ENCODE results near the gene ZSCAN16.

ZSCAN16 gene

DNA sequence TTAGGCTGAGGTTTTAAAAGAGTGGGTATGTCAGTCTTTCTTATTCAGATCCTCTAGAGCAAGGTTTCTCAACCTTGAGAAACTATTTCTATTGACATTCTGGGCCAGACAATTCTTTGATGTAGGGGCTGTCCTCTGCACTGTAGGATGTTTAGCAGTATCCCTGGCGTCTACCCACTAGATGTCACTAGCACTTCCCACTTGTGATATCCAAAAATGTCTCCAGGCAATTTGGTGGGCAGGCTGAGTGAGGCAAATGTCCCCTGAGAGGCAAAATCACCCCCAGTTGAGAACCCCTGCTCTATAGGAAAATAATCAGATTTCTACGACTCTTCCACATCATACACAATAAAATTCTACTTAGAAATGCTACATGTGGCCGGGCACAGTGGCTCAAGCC, 9.6 kb downstream of the ZSCAN16 start:
- DNase-seq (ENCODE audit: low spot score), result no peak

DNA sequence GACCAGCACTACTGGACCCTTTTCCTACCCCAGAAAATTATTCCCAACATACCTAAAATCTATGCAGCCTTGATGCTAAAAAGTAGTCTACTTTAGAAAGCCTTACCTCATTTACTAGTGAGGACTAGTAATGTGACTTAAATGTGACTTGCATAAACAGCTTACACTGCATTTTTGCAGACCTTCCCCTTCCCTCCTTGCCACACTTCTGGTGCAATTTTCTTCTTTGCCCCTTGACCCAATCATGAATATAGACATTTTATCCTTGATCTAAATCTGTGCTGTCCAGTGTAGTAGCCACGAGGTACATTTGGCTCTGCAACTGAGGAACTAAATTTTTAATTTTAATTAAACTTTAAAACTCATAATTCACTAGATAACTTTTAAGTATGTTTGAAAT, 10.3 kb downstream of the ZSCAN16 start:
- no peak for DNase-seq (ENCODE audit: low spot score)

DNA sequence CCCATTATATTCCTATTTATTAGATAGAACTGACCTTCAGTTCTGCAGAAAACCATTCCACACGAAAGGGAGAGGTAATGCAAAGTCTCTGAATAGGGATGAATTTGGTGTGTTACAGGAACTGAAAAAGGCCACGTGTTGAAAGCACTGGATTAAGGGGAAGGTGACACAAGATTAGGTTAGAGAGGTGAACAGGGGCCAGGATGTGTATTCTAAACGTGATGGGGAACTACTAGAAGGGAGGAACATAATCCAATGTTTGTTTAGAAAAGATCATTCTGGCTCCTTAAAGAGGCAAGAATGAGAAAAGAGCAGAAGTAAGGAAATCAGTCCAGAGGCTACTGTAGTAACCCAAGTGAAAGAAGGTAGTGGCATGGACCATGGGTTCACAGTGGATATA, 11.0 kb downstream of the ZSCAN16 start:
- no peak for DNase-seq (ENCODE audit: low spot score)

DNA sequence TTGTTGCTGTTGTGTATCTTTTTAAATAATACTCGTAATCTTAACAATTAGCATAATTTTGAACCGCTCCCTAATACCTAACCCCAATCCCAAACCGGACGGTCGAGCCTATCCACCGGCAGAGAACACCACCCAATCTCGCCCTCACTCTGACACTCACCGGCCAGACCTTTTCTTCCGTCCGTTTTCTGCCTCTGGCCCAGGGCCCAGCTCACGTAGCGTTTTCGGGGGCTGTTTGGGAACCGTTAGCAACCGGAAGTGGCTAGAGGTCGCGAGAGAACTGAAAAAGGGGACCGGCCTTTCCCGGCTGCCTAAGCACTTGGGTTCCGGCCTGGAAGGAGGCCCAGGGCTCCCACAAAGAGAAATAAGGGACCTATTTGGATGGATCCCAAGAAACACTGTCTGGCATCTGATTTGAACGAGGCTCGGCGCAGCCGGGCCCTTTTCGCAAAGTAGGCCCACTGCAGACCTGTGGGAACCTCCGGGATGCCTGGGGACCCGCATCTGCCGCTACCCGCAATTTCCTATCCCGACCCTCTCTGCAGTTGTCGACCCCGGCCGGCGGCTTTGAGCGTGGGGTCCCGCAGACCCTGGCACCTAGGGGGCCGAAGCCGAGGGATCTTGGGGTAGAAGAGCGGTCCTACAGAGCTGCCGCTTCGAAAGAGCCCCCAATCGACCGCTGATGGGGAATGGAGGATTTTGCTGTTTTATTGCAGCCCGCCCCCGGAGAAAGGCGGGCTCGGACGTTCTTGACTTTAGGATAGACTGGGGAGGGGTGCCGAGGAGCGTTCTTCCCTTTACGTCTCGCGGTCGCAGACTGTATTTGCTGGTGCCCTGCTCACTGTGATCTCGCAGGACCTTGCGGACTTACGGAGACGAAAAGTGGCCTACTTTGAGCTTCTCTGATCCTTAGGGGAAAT, 12.4 kb downstream of the ZSCAN16 start:
- DNase-seq (ENCODE audit: low spot score), result peak; percentile 80

DNA sequence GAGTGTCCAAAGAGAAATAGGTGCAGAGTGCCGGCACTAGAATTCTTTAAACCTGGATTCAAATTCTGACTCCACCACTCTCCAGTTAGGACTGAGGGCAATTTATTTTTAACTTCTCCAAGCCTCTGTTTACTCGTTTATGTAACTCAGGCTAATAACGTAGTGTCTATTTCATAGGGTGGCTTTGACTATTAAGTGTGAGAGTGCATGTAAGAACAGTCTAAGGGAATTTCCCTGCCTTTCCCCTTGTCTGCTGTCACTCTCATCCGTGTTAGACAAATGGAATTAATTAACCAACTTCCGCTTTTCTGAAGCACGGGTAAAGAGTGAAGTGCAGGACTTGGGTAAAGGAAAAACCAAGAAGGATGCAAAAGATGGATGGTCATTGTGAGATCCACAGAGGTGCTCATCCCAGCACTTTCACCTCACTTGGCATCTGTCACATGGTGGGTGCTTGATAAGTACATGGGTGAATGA, 13.1 kb downstream of the ZSCAN16 start:
- peak; percentile 52 for DNase-seq (ENCODE audit: low spot score)

DNA sequence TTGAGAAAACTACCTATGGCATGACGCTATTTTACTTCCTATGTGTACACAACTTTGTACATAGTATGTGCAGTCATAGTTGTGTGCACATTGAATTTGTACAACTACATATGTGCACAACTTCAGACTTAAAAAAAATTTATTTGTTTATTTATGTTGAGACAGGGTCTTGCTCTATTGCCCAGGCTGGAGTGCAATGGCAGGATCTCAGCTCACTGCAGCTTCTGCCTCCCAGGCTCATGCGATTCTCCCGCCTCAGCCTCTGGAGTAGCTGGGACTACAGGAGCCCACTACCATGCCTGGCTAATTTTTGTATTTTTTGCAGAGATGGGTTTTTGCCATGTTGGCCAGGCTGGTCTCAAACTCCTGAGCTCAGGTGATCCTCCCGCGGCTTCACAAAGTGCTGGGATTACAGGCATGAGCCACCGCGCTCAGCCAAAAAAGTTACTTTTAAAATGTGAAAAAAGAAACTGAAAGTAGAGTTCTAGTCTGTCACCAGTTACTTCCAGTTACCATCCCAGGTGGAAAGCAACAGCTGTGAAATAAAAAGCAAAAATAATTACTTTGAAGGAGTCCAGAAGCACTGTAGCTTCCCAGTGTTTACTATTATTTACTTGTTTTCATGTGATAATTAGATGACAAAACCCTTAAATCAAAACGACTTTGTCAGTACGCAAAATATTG, 15.6 kb downstream of the ZSCAN16 start:
- no peak for DNase-seq (ENCODE audit: low spot score)

DNA sequence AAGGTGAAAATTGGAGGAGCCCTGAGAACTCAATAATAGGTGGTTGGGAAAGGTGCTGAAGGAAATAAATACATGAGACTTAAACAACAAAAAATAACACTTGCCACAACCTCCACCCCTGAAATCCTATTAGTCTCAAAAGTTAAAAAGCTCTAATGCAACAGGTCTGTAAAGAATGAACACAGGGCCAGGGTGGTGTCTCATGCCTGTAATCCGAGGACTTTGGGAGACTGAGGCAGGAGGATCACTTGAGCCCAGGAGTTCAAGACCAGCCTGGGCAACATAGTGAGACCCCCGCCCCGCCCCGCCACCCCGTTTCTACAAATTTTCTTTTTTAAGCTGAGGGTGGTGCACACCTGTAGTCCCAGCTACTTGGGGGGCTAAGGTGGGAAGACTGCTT, 16.2 kb downstream of the ZSCAN16 start:
- DNase-seq (ENCODE audit: low spot score), result no peak

DNA sequence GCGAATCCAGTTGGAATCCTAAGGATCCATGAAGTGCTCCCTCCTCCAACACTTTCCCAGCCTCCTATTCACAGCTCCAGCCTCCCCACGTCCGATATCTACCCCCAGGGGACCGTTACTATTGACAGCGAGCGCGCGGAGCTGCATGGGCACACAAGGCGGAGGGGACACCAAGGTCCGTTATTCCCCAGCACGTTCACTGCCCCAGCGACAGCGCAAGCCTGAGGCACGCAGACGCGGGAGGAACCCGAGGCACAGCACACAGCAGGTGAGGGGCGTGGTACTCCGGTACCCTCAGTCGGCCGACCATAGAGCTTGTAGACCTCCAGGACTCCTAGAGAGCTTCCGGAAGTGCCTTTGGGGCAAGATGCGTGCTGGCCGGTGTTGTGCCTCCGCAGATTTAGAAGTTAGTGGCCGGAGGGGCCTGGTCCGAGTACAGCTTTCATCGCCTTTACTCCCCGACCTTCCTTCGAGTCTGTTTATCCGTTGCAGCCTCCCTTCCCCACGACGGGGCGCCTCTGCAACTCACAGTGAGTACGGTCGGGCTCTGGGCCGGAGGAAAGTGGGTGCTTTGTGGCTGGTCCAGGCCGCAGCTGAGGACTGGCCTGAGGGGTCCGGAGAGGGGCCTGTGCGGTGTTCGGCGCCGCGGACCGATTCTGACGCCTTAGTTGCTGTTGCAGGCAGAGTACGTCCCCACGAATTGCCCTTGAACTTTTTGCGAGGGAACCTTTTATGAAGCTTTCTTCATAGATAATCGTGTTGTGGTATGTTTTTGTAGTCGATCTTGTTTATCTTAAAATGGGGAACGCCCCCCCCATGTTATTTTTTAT, 17.3 kb downstream of the ZSCAN16 start, which contains the start of gene ZKSCAN8:
Gene ZKSCAN8 (plus strand): TSS at position 384 of the 830 bp plus-strand sequence. CDS start 6,525 bp downstream, outside the sequence.
- DNase-seq (ENCODE audit: low spot score), result peak; percentile 87

DNA sequence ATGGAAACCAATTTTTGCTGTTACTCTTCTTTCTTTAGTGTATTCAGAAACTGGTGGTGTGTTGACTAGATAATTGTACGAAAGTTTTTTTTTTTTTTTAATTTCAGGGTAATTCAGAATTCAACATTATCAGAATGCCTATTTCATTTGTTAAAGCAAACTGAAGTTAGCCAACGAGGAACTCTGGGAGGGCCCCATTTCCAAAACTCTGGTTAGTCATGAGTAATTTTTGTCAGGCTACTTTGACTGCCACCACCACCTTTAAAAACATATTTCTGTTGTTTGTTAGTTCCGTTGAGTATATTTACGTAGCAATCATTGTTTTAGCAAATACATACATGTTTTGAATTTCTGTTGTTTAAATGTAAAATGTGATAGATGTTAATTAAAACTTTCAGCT, 18.0 kb downstream of the ZSCAN16 start:
- no peak for DNase-seq (ENCODE audit: low spot score)

DNA sequence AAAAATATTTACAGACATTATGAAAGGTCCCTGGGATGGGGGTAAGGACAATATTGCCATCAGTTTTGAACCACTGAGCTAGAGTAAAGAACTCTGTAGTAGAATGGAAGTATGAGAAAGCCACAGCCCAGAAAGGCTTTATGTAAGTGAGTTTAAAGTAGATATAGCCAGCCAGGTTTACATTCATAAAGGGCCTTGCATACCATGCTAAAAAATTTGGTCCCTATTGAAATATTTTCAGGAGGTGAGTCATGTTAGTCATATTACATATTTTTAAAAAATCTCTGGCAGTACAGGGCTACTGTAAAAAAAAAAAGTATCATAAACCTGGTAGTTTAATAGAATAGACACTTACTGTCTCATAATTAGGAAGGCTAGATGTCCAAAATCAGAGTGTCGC, 20.8 kb downstream of the ZSCAN16 start:
- DNase-seq (ENCODE audit: low spot score), result no peak

DNA sequence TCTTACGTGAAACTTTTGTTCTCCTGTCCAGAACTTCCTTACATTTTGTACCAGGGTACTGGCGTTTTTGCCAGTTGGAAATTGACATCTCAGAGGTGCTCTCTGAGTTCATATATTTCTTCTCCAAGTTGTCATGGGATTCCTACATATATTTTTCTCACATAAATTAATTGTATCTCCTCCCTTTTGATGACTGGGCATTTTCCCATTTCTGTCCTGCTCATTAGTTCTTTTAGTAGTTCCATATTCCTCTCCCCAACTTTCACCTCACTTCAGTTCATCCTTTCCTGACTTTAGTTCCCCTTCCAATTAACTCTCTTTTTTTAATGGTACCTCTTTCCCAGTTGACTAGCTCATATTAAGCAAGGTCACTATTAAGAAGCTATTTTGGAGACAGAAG, 28.1 kb downstream of the ZSCAN16 start:
- DNase-seq (ENCODE audit: low spot score), result no peak

DNA sequence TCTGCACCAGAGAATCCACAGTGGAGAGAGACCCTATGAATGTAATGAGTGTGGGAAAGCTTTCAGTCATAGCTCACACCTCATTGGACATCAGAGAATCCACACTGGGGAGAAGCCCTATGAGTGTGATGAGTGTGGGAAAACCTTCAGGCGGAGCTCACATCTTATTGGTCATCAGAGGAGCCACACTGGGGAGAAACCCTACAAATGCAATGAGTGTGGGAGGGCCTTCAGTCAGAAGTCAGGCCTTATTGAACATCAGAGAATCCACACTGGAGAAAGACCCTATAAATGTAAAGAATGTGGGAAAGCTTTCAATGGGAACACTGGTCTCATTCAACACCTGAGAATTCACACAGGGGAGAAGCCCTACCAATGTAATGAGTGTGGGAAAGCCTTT, 29.1 kb downstream of the ZSCAN16 start:
- DNase-seq (ENCODE audit: low spot score), result no peak

DNA sequence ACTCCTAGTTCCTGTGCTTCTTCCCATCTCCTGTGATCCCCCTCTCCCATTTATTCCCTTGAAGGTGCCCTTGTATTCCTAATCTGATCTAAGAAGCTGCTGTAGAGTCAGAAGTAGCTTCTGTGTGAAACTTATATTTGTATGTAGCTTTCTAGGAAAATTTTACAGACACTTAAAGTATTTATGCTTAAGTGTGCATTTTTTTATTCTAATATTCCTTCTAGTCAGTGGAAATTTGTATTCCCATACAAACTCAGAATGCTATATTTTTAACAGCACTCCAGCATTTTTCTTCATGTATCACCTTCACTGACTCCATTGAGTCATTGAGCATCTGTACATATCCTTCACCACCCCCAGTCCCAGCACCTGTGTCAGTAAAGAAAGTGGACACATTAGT, 29.9 kb downstream of the ZSCAN16 start:
- DNase-seq (ENCODE audit: low spot score), result no peak

DNA sequence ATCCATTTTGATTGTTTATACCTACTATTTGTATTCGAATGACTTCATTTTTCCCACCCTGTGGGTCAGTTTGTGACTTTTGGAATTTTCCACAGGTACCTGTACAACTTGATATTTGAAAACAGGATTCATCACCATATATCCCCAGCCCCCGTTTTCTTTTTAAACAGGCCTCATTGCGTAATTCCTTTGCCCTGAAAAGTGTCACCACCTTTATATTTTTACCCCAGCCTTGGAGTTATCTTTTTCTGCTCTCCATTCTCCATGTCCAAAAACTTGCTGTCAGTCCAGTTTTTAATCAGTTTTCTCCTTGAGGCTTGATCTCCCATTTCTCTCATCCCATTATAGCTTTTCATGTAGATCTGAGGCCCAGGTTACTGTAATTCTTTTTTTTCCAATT, 33.9 kb downstream of the ZSCAN16 start:
- DNase-seq (ENCODE audit: low spot score), result no peak

DNA sequence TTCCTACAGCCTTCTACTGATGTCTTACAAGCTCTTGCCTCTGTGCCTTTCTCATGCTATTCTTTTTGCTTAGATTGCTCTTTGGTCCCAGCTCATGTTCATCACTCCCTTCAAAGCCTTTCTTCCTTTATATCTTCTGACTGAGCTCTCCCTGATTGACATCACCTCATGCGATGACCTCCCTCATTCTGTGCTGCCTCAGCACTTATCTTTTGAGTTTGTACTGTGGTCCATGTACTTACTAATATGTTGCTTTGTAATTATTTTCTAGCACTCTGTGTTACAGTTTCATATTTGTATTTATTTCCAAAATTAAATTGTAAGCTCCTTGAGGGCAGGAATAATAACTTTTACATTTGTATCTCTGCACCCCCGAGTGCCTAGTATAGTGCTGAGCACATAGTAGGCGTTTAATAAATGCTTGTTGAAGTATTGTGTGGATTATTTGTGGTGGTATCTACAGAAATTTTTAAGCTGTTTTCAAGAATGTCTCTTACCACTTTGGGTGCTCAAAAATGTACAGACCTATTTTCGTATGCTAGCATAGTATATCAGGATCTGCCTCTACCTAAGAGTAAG, 34.7 kb downstream of the ZSCAN16 start:
- DNase-seq (ENCODE audit: low spot score), result no peak

DNA sequence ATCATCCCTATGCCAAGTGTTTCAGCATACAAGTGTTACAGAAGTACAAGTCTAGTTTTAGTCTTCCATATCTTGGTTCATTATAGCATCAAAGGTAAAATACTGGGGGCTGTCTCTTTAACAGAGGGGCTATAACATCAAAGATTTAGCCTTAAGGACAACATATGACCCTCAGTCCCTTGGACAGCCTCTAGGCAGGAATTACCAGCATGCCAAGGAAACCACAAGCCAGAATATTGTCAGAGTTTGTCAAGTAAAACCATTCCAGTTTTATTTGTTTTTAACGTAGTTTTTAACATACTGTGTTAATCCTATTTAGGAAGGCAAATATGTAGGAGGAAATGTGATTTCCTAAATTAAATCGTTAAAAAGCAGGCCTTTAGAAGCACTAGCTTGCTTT, 35.8 kb downstream of the ZSCAN16 start:
- DNase-seq (ENCODE audit: low spot score), result no peak

DNA sequence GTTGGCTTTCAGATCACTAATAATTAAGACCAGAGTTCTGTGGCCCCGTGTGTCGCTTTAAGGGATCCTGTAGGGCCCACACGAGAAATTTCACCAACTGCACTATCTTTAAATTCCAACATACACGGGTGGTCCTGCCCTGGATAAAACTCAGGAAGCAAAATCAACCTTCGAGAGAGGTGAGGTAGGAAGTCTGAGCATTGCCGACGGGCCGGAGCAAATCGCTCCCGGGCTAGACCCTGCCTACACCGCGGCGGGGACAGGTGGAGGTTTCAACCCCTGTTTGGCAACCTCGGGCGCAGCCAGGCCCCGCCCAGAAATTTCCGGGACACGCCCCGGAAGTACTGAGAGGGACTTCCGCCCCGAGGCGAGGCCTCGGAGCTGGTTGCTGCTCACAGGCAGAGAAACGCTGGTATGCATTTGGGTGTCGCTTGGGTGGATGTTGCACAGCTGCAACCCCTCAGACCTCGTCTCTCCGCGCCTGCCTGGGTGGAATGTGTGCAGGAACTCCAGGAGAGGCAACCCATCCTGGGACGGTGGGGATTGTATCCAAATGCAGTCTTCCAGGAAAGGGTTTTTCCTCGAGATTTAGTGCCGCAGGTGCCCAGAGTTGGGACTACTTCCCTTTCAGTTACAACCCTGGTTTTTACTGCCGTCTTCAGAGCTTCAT, 37.1 kb downstream of the ZSCAN16 start:
- peak; percentile 85 for DNase-seq (ENCODE audit: low spot score)

DNA sequence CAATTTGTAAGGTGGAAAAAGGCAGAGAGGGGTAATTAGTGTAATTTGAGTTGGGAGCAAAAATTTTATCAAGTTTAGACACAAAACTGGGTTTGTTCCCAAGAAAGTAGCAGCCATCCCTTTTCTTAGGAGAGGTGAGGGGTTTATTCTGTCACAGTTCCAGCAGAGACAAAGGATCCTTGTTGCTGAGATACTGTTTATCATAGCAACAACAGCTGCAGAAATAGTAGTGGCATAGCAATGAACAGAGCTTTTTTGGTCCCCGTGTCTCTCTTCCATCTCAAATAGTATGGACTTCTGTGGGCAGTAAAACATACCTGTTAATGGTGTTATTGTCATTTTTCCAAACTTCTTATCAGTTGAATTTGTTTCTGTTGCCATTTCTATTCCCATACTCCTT, 41.2 kb downstream of the ZSCAN16 start:
- no peak for DNase-seq (ENCODE audit: low spot score)

DNA sequence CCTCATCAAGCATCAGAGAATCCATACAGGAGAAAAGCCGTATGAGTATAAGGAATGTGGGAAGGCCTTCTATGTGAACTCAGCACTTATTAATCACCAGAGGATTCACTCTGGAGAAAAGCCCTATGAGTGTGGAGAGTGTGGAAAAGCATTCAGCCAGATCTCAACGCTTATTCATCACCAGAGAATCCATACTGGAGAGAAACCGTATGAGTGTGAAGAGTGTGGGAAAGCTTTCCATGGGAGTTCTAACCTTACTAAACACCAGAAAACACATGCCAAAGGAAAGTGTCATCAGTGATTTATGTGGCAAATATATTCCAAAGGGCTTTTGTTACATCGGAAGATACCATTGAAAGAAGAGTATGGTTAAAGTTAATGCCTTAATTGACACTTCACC, 42.7 kb downstream of the ZSCAN16 start:
- no peak for DNase-seq (ENCODE audit: low spot score)

DNA sequence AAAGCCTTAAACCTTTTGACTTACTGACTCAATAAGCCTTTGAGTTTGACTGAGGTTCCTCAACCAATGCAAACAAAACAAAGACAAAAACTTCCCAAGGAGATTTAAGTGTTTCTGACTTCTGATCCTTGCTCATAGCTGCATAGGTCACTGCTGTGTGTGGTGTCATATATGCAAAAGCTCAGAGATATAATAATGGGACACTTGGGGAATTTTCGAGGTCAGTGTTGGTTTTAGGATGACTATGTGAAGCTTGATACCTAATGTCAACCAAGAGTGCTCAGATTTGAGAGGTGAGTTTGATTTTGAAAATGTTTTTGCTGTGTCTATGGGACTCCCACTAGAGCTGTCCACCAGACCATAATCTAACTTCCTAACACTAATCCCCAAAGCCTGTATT, 43.5 kb downstream of the ZSCAN16 start:
- no peak for DNase-seq (ENCODE audit: low spot score)

DNA sequence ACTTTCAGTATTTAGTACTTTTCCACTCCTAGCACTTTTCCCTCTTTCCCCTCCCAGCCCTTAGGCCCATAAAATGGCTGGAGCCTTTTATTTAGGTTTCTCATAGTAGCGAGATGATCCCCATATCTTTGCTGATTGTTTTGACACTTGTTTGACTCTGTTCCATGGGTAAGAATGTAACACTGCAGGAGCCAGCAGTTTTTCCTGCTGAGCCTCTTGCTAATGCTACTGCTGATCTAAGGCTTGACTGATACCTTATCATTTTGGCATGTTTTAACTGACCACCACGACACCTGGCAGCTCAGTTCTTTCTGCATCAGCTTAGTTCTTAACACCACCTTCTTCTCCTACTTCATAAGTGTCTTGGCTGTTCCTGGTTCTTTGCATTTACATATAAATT, 46.9 kb downstream of the ZSCAN16 start:
- DNase-seq (ENCODE audit: low spot score), result no peak

Measured in CD4-positive, alpha-beta T cell treated with Interleukin-15 for 4 hours (primary cell).